H1 (cell line): ENCODE measurements around the gene MSANTD3. TPM values are rescaled to one million over a fixed set of nuclear protein-coding genes. Genes with fewer than 3 reads are reported as not detected.

Experiments used
- CTCF ChIA-PET: fragments of 300-600 bp; sonication (Branson Sonifier 250); formaldehyde crosslinking; loops from one replicate; lab custom pipeline; 2021; ENCODE audit not compliant: partially characterized antibody; lab: Charles Lee
- POLR2A ChIA-PET: fragments of 300-600 bp; sonication (Branson Sonifier 250); formaldehyde crosslinking; loops from one replicate; lab custom pipeline; 2021; ENCODE audit warnings: inconsistent platforms; ENCODE audit not compliant: partially characterized antibody; lab: Charles Lee
- DNase-seq, 2 experiments: peaks; one replicate each; pipeline versions ENCODE4 v3.0.0 to v3.0.0-alpha.2; 2010 to 2022; ENCODE audit warnings: low spot score in 2 of 2, low read depth in 1 of 2, mixed read lengths in 1 of 2
- FAIRE-seq: peaks from 2 replicates; lab custom pipeline; 2011; peaks lifted over from hg19 to GRCh38; lab: Jason Lieb, UNC
- H2AFZ ChIP-seq: 2 replicates; pipeline ENCODE4 v1.8.1; 2012; ENCODE audit warnings: low read length, inconsistent platforms
- H2AK5ac ChIP-seq: 2 replicates; pipeline ENCODE4 v1.6.1; 2013; ENCODE audit warnings: low read depth, low read length
- H2BK120ac ChIP-seq: replicated peaks from 2 replicates; pipeline ENCODE3; 2013; ENCODE audit warnings: low read depth, low read length, inconsistent platforms
- H2BK12ac ChIP-seq: 2 replicates; pipeline ENCODE4 v1.6.1; 2013; ENCODE audit warnings: low read depth, low read length
- H2BK15ac ChIP-seq: 2 replicates; pipeline ENCODE4 v1.6.1; 2013; ENCODE audit warnings: low read length
- H2BK20ac ChIP-seq: 2 replicates; pipeline ENCODE4 v1.6.1; 2013; ENCODE audit warnings: low read length
- H2BK5ac ChIP-seq: 2 replicates; pipeline ENCODE4 v1.6.1; 2013; ENCODE audit warnings: low read depth, low read length
- H3K14ac ChIP-seq: 2 replicates; pipeline ENCODE4 v1.6.1; 2013; ENCODE audit warnings: inconsistent platforms; ENCODE audit not compliant: insufficient read length
- H3K18ac ChIP-seq: 2 replicates; pipeline ENCODE4 v1.6.1; 2013; ENCODE audit warnings: low read length; ENCODE audit errors: extremely low read depth
- H3K23ac ChIP-seq: 2 replicates; pipeline ENCODE4 v1.6.1; 2013; ENCODE audit warnings: inconsistent platforms; ENCODE audit not compliant: insufficient read length
- H3K23me2 ChIP-seq: 2 replicates; pipeline ENCODE4 v1.6.1; 2013; ENCODE audit warnings: low read depth, low read length
- H3K27ac ChIP-seq: 2 replicates; pipeline ENCODE4 v1.6.1; 2011; ENCODE audit warnings: low read depth, low read length, inconsistent platforms
- H3K27me3 ChIP-seq, 4 experiments: replicated peaks in 1 of 4; 1 replicate in 1 of 4; 2 replicates in 3 of 4; pipeline versions ENCODE4 v1.6.1 to v1.8.1; 2011 to 2013; ENCODE audit warnings: low read length in 3 of 4, mild to moderate bottlenecking in 3 of 4, inconsistent platforms in 2 of 4, mixed read lengths in 2 of 4, moderate library complexity in 1 of 4; ENCODE audit not compliant: control insufficient read depth in 3 of 4, insufficient read depth in 3 of 4; ENCODE audit errors: extremely low read depth in 1 of 4
- H3K36me3 ChIP-seq, 4 experiments: 2 replicates each; pipeline versions ENCODE4 v1.6.1 to v1.8.1; 2011 to 2013; ENCODE audit warnings: mild to moderate bottlenecking in 4 of 4, low read length in 3 of 4, moderate library complexity in 2 of 4, control low read depth in 1 of 4, inconsistent platforms in 1 of 4; ENCODE audit not compliant: insufficient read depth in 4 of 4, control insufficient read depth in 2 of 4
- H3K4ac ChIP-seq: replicated peaks from 2 replicates; pipeline ENCODE3; 2013; ENCODE audit warnings: low read length, low read depth, mixed read lengths, inconsistent platforms; ENCODE audit not compliant: insufficient read length
- H3K4me1 ChIP-seq, 4 experiments: replicated peaks in 1 of 4; 1 replicate in 1 of 4; 2 replicates in 3 of 4; pipeline versions ENCODE4 v1.6.1 to v1.8.1; 2011 to 2013; ENCODE audit warnings: low read length in 3 of 4, inconsistent platforms in 2 of 4, mixed read lengths in 1 of 4; ENCODE audit not compliant: insufficient read depth in 4 of 4, control insufficient read depth in 3 of 4
- H3K4me2 ChIP-seq, 2 experiments: 2 replicates each; pipeline versions ENCODE4 v1.6.1 to v1.8.1; 2011 to 2013; ENCODE audit warnings: low read depth in 2 of 2, low read length in 2 of 2, control low read depth in 1 of 2, inconsistent platforms in 1 of 2, mild to moderate bottlenecking in 1 of 2; ENCODE audit not compliant: insufficient read depth in 1 of 2
- H3K4me3 ChIP-seq, 4 experiments: fragments of 200-600, 300-600 bp in 1 of 4; sonication (generic), shearing (Covaris generic), sonication (Bioruptor Twin) in 1 of 4; 2 replicates each; pipeline versions ENCODE4 v1.5.1 to v1.8.1; 2011 to 2016; ENCODE audit warnings: low read length in 4 of 4, low read depth in 3 of 4, control low read depth in 2 of 4, inconsistent platforms in 2 of 4, mild to moderate bottlenecking in 2 of 4, mixed read lengths in 1 of 4, moderate library complexity in 1 of 4; ENCODE audit not compliant: insufficient read depth in 2 of 4; ENCODE audit errors: extremely low read depth in 1 of 4
- H3K56ac ChIP-seq: replicated peaks from 2 replicates; pipeline ENCODE3; 2013; ENCODE audit warnings: low read depth, mild to moderate bottlenecking, mixed read lengths, low read length, inconsistent platforms; ENCODE audit not compliant: insufficient read length
- H3K79me1 ChIP-seq: 2 replicates; pipeline ENCODE4 v1.6.1; 2013; ENCODE audit warnings: low read depth, low read length, control low read depth
- H3K79me2 ChIP-seq, 2 experiments: 2 replicates each; pipeline versions ENCODE4 v1.6.1 to v1.8.1; 2012 to 2013; ENCODE audit warnings: low read length in 2 of 2, mild to moderate bottlenecking in 2 of 2, inconsistent platforms in 1 of 2; ENCODE audit not compliant: insufficient read depth in 2 of 2, control insufficient read depth in 1 of 2
- H3K9ac ChIP-seq, 4 experiments: replicated peaks in 1 of 4; 1 replicate in 1 of 4; 2 replicates in 3 of 4; pipeline versions ENCODE4 v1.6.1 to v1.8.1; 2011 to 2013; ENCODE audit warnings: low read depth in 3 of 4, low read length in 3 of 4, control low read depth in 2 of 4, mild to moderate bottlenecking in 2 of 4, moderate library complexity in 2 of 4, inconsistent platforms in 1 of 4; ENCODE audit errors: extremely low read depth in 1 of 4
- H3K9me3 ChIP-seq, 2 experiments: 2 replicates each; pipeline versions ENCODE4 v1.6.1 to v1.8.1; 2012 to 2013; ENCODE audit warnings: mild to moderate bottlenecking in 2 of 2, moderate library complexity in 2 of 2, control low read depth in 1 of 2, inconsistent platforms in 1 of 2, low read depth in 1 of 2, low read length in 1 of 2, mixed read lengths in 1 of 2; ENCODE audit not compliant: insufficient read depth in 2 of 2
- H4K20me1 ChIP-seq, 2 experiments: replicated peaks in 1 of 2; 2 replicates each; pipeline versions ENCODE3 to v1.8.1; 2011 to 2013; ENCODE audit warnings: inconsistent platforms in 2 of 2, low read length in 2 of 2, mild to moderate bottlenecking in 1 of 2; ENCODE audit not compliant: insufficient read depth in 2 of 2, control insufficient read depth in 1 of 2
- H4K5ac ChIP-seq: 2 replicates; pipeline ENCODE4 v1.6.1; 2013; ENCODE audit warnings: low read length, low read depth, mixed read lengths, inconsistent platforms; ENCODE audit not compliant: insufficient read length
- H4K8ac ChIP-seq: 2 replicates; pipeline ENCODE4 v1.8.0; 2013; ENCODE audit warnings: mild to moderate bottlenecking, moderate library complexity, low read length, inconsistent platforms; ENCODE audit not compliant: insufficient read depth; ENCODE audit errors: extremely low read depth
- H4K91ac ChIP-seq: replicated peaks from 2 replicates; pipeline ENCODE3; 2013; ENCODE audit warnings: low read length, mixed read lengths, inconsistent platforms; ENCODE audit not compliant: insufficient read length
- CEBPB ChIP-seq: IDR thresholded peaks from 2 replicates; pipeline ENCODE4 v1.6.1; 2012; ENCODE audit warnings: low read depth, low read length
- MAX ChIP-seq: IDR thresholded peaks from 2 replicates; pipeline ENCODE4 v1.6.1; 2012; ENCODE audit warnings: inconsistent platforms
- WGBS, 2 experiments: shearing (Covaris generic) in 1 of 2; methylation state at CpG; one replicate each; pipeline versions ENCODE4 v1.1.6 to v1.1.7; 2013 to 2015; ENCODE audit warnings: low lambda C conversion rate in 2 of 2, mixed read lengths in 2 of 2, inconsistent platforms in 1 of 2, low coverage in 1 of 2, missing lambda C conversion rate in 1 of 2; ENCODE audit not compliant: insufficient replicate concordance in 2 of 2, insufficient coverage in 1 of 2, insufficient read length in 1 of 2; ENCODE audit errors: extremely low coverage in 1 of 2, missing lambda C conversion rate in 1 of 2; 5-methylcytosine and 5-hydroxymethylcytosine counted together
- polyA plus RNA-seq, 7 experiments: library from polyadenylated mRNA; depleted of rRNA in 3 of 7; stranded (reverse) in 5 of 7; unstranded in 2 of 7; fragments of >200 nt in 5 of 7; fragments of 200-250 nt in 2 of 7; gene quantifications; 1 replicate in 5 of 7; 2 replicates in 1 of 7; 4 replicates in 1 of 7; pipeline versions ENCODE4 v1.2.1 to v1.2.3, GENCODE V29; 2011 to 2013; ENCODE audit warnings: missing spikeins in 2 of 7, mixed read lengths in 2 of 7
- total RNA-seq: library from RNA; stranded (reverse); fragmentation: NEBNext Ultra II Directional; extraction: Animal tissue kit (Norgen Biotek cat#: 25700); gene quantifications from 2 replicates; pipeline ENCODE4 v1.2.1, GENCODE V29; 2021

MSANTD3 gene
- total and polyA plus RNA-seq, 2 of the 8 experiments (the other 6 are each of a cell fraction or from before 2014, with no cell fraction given), result 12.0 to 41.3 TPM

DNA sequence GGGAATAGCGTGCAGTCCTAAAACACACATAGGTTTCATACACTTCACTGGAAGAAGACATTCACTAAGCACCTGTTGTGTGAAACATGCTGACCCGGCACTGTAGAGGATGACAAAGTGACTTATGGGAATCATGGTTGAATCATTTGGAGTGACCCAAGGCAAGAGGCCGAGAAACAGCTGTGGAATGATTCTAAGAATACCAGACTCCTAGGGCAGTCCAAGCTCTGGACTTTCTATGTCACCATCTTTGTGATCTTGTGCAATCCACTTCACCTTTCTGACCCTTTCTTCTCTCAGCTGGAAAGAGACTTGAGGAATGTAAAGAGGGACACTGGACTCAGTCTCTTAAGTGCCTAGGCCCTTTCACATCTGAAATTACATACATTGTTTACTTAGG lies 13.1 kb downstream of the MSANTD3 start:
- no peaks in the 10 kb centered on the region for H3K23me2 ChIP-seq
- H3K9me3 ChIP-seq, result no peaks in the 10 kb centered on the region
- TF ChIP-seq MAX (no peak), CEBPB (0 out of 2 replicates have a peak, but pooled peaks have one; percentile 23)
- no peak overlapping the region for H4K91ac ChIP-seq
- H3K4me3 ChIP-seq, result no peak overlapping the region
- no peak overlapping the region for H2BK5ac ChIP-seq
- H3K79me2 ChIP-seq, result peaks cover 5 to 39% of the 10 kb centered on the region in 2 experiments; a peak in 3 of 4 replicates
- no peak overlapping the region for H3K14ac ChIP-seq
- POLR2A ChIA-PET, result interaction anchor here (0.6 kb wide), 1 partner anchor 88 kb away, joined by 3 read pairs; no protein-coding TSS in a partner anchor
- H3K9ac ChIP-seq, result no peak overlapping the region
- H3K27me3 ChIP-seq, result no peaks in the 10 kb centered on the region
- peaks cover 0 to 6% (median 0%) of the 10 kb centered on the region in 4 experiments; a peak in 2 of 8 replicates for H3K36me3 ChIP-seq
- H3K4me2 ChIP-seq, result no peak overlapping the region
- WGBS, 2 experiments, result 95% methylated on average over 3 of the region's 3 CpGs; no CpG with 5 or more reads in 1 of the 2 experiments
- no peak overlapping the region for H2BK15ac ChIP-seq
- no peak overlapping the region for H3K27ac ChIP-seq
- no peak overlapping the region for H4K5ac ChIP-seq
- peaks cover 7% of the 10 kb centered on the region; the same call in 1 of the 2 replicates for H3K79me1 ChIP-seq
- no peak overlapping the region for H4K8ac ChIP-seq
- CTCF ChIA-PET, result interaction anchor here (1.5 to 2.1 kb wide), 3 partner anchors 11 to 162 kb away, joined by 4 to 6 read pairs (median 5); no protein-coding TSS in a partner anchor
- no peak overlapping the region for H2BK12ac ChIP-seq
- FAIRE-seq (no peak), DNase-seq (no peak)
- H3K4me1 ChIP-seq, result peaks cover 0 to 2% (median 0%) of the 10 kb centered on the region in 4 experiments; a peak in 1 of 7 replicates
- H3K4ac ChIP-seq, result no peak overlapping the region
- no peak overlapping the region for H2AFZ ChIP-seq
- H3K18ac ChIP-seq, result no peak overlapping the region
- no peak overlapping the region for H2BK120ac ChIP-seq
- H2AK5ac ChIP-seq, result no peak overlapping the region
- no peak overlapping the region for H3K23ac ChIP-seq
- no peak overlapping the region for H2BK20ac ChIP-seq
- no peak overlapping the region for H3K56ac ChIP-seq
- H4K20me1 ChIP-seq, result no peaks in the 10 kb centered on the region
